Endodermal cell (in vitro differentiated cells): ENCODE measurements around the gene HAUS8. TPM values are rescaled to one million over a fixed set of nuclear protein-coding genes. Genes with fewer than 3 reads are reported as not detected.

Source experiments
- DNase-seq: peaks from one replicate; pipeline ENCODE4 v3.0.0-alpha.2; 2017
- H3K27ac ChIP-seq: 2 replicates; pipeline ENCODE4 v1.5.1; 2013; ENCODE audit warnings: mild to moderate bottlenecking, low read depth, low read length, moderate library complexity
- H3K27me3 ChIP-seq: 2 replicates; pipeline ENCODE4 v1.6.1; 2013; ENCODE audit warnings: mild to moderate bottlenecking, low read length, moderate library complexity; ENCODE audit not compliant: insufficient read depth, control insufficient read depth, poor library complexity, severe bottlenecking
- H3K36me3 ChIP-seq: 2 replicates; pipeline ENCODE4 v1.7.0; 2013; ENCODE audit warnings: mild to moderate bottlenecking, low read length, moderate library complexity; ENCODE audit not compliant: control insufficient read depth, insufficient read depth
- H3K4me1 ChIP-seq: one replicate; pipeline ENCODE4 v1.7.0; 2013; ENCODE audit warnings: low read length; ENCODE audit not compliant: control insufficient read depth, insufficient read depth
- H3K4me3 ChIP-seq: 2 replicates; pipeline ENCODE4 v1.5.1; 2013; ENCODE audit warnings: mild to moderate bottlenecking, low read length, moderate library complexity
- H3K9ac ChIP-seq: 2 replicates; pipeline ENCODE4 v1.6.1; 2013; ENCODE audit warnings: mild to moderate bottlenecking, low read length, moderate library complexity; ENCODE audit not compliant: poor library complexity, severe bottlenecking; ENCODE audit errors: extremely low read depth
- H3K9me3 ChIP-seq: 2 replicates; pipeline ENCODE4 v1.6.1; 2013; ENCODE audit warnings: mild to moderate bottlenecking, low read length, moderate library complexity; ENCODE audit not compliant: control insufficient read depth
- H3K27ac Mint-ChIP-seq: 2 replicates; pipeline ENCODE4 v1.8.0; 2020; ENCODE audit warnings: mixed read lengths
- H3K27me3 Mint-ChIP-seq: 2 replicates; pipeline ENCODE4 v1.8.0; 2021; ENCODE audit warnings: mild to moderate bottlenecking, mixed read lengths; ENCODE audit not compliant: insufficient read depth
- H3K36me3 Mint-ChIP-seq: 2 replicates; pipeline ENCODE4 v1.8.0; 2020; ENCODE audit warnings: low read depth, mixed read lengths
- H3K4me1 Mint-ChIP-seq: 2 replicates; pipeline ENCODE4 v1.8.0; 2020; ENCODE audit warnings: mixed read lengths
- H3K4me3 Mint-ChIP-seq: 2 replicates; pipeline ENCODE4 v1.8.0; 2020; ENCODE audit warnings: mild to moderate bottlenecking, moderate library complexity, mixed read lengths
- H3K9me3 Mint-ChIP-seq: 2 replicates; pipeline ENCODE4 v1.8.0; 2020; ENCODE audit warnings: mild to moderate bottlenecking, mixed read lengths
- WGBS, 2 experiments: methylation state at CpG; one replicate each; pipeline versions ENCODE4 v1.1.5 to v1.1.7; 2013; ENCODE audit warnings: missing lambda C conversion rate in 2 of 2, mixed read lengths in 1 of 2; ENCODE audit not compliant: insufficient coverage in 1 of 2, insufficient read length in 1 of 2; 5-methylcytosine and 5-hydroxymethylcytosine counted together
- total RNA-seq, 2 donors: library from RNA; stranded (reverse); fragmentation: NEBNext Ultra II Directional in 1 of 2; extraction: Animal tissue kit (Norgen Biotek cat#: 25700) in 1 of 2; gene quantifications; 2 replicates in 1 of 2; 3 replicates in 1 of 2; pipeline ENCODE4 v1.2.1, GENCODE V29; 2021
- TF ChIP-seq, protein P1 (sequence below): fragments of 200-600 bp; sonication (generic); conservative IDR thresholded peaks from 2 replicates; pipeline ENCODE4 v1.5.0; 2021; ENCODE audit warnings: antibody characterized with exemption, mild to moderate bottlenecking

Gene HAUS8
- total RNA-seq, 2 donors from 2014 or later = 19.4 to 19.9 TPM

DNA sequence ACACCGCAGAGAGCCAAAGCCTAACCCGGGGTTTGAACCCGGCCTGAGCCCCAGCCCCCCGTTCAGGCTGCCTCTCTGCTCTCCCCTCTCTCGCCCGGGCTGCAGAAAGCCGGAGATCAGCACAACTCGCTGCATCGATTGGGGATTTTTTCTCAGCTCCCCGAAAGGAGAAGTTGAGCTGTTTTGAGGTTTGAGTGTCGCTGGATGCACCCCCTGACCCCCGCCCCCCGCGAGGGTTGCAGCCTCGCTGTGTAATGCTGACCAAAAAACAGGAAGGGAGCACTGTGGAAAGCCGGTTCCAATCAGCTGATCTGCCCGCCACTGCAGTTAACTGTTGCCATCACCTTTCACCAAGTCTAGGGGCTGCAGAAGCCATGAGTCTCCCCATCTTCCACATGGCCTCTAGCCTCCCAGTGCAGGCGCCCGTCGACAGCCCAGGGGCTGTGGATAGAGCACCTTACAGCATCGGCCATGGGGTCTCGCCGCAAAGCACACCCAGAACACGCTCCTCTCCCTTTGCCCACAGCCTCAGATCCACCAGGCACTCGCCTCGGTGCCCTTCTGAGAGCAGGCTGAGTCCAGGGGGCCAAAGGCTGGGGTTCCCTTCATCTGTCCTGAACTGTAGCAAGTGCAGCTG lies 34.8 kb upstream of the HAUS8 start:
- Mint-ChIP-seq H3K27me3 (no peaks in the 10 kb centered on the region), H3K9me3 (no peaks in the 10 kb centered on the region), H3K4me1 (peaks cover 21% of the 10 kb centered on the region), H3K27ac (no peak overlapping the region), H3K36me3 (peaks cover 37% of the 10 kb centered on the region), H3K4me3 (no peak overlapping the region)
- no peak for DNase-seq
- TF ChIP-seq, protein P1, sequence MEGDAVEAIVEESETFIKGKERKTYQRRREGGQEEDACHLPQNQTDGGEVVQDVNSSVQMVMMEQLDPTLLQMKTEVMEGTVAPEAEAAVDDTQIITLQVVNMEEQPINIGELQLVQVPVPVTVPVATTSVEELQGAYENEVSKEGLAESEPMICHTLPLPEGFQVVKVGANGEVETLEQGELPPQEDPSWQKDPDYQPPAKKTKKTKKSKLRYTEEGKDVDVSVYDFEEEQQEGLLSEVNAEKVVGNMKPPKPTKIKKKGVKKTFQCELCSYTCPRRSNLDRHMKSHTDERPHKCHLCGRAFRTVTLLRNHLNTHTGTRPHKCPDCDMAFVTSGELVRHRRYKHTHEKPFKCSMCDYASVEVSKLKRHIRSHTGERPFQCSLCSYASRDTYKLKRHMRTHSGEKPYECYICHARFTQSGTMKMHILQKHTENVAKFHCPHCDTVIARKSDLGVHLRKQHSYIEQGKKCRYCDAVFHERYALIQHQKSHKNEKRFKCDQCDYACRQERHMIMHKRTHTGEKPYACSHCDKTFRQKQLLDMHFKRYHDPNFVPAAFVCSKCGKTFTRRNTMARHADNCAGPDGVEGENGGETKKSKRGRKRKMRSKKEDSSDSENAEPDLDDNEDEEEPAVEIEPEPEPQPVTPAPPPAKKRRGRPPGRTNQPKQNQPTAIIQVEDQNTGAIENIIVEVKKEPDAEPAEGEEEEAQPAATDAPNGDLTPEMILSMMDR = no peak
- Histone ChIP-seq H3K27me3 (no peaks in the 10 kb centered on the region), H3K36me3 (peaks cover 12% of the 10 kb centered on the region), H3K27ac (no peak overlapping the region), H3K9me3 (no peaks in the 10 kb centered on the region), H3K4me3 (no peak overlapping the region), H3K4me1 (no peaks in the 10 kb centered on the region), H3K9ac (no peak overlapping the region)
- 94 to 95% methylated on average over 26 of the region's 26 CpGs for WGBS, 2 experiments

DNA sequence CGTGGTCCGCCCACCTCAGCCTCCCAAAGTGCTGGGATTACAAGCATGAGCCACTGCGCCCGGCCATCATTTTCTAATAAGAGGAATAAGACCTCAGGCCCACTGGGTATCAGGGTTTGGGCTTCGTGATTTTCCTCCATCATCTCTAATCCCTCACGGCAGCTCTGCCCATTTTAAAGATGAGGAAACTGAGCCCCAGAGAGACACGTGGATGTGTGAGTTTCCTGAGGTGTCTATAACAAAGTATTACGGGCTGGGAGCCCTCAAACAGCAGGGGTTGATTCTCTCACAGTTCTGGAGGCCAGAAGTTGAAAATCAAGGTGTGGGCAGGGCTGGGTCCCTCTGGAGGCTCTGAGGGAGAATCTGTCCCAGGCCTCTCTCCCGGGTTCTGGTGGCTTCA lies 34.0 kb upstream of the HAUS8 start:
- no peak for DNase-seq
- no peak overlapping the region for H3K4me3 Mint-ChIP-seq
- H3K4me1 Mint-ChIP-seq = peaks cover 17% of the 10 kb centered on the region
- Histone ChIP-seq H3K9ac (no peak overlapping the region), H3K9me3 (no peaks in the 10 kb centered on the region), H3K27ac (no peak overlapping the region), H3K36me3 (peaks cover 12% of the 10 kb centered on the region), H3K27me3 (no peaks in the 10 kb centered on the region), H3K4me1 (no peaks in the 10 kb centered on the region), H3K4me3 (no peak overlapping the region)
- H3K36me3 Mint-ChIP-seq = peaks cover 36% of the 10 kb centered on the region
- TF ChIP-seq, protein P1 = no peak
- H3K9me3 Mint-ChIP-seq = no peaks in the 10 kb centered on the region
- H3K27me3 Mint-ChIP-seq = no peaks in the 10 kb centered on the region
- 97% methylated on average over 9 of the region's 9 CpGs for WGBS, 2 experiments
- H3K27ac Mint-ChIP-seq = no peak overlapping the region

DNA sequence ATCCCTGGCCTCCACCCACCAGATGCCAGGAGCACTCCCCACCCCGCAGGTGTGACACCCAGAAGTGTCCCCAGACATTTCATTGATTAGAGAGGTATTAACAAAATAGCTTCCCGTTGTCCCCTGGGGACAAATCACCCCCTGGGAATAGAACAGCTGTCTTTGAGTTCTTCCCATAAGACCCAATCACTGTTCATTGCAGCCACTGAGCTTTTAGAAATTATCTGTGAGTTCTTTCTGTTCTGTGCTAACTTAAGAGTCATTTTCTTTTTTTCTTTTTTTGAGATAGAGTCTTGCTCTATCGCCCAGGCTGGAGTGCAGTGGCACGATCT lies 33.2 kb upstream of the HAUS8 start:
- Mint-ChIP-seq H3K4me3 (no peak overlapping the region), H3K4me1 (peaks cover 10% of the 10 kb centered on the region)
- WGBS, 2 experiments = 95 to 100% methylated on average over 3 to 4 of the region's 4 CpGs

More for the DNA sequence above, 33.2 kb upstream of the HAUS8 start:
- Mint-ChIP-seq H3K27me3 (no peaks in the 10 kb centered on the region), H3K27ac (no peak overlapping the region), H3K9me3 (peaks cover 1% of the 10 kb centered on the region), H3K36me3 (peaks cover 41% of the 10 kb centered on the region)
- no peaks in the 10 kb centered on the region for H3K27me3 ChIP-seq
- H3K4me3 ChIP-seq = no peak overlapping the region
- no peaks in the 10 kb centered on the region for H3K9me3 ChIP-seq
- DNase-seq = no peak
- H3K9ac ChIP-seq = no peak overlapping the region
- no peaks in the 10 kb centered on the region for H3K4me1 ChIP-seq
- H3K27ac ChIP-seq = no peak overlapping the region
- TF ChIP-seq, protein P1 = no peak
- peaks cover 13% of the 10 kb centered on the region for H3K36me3 ChIP-seq
